ENCODE measurements around the gene GDF2. TPM values are rescaled to one million over a fixed set of nuclear protein-coding genes. Genes with fewer than 3 reads are reported as not detected.
A peak's percentile ranks its signal among the peaks of the same experiment; 100 is the strongest.

GDF2 gene
- total RNA-seq, 4 donors from 2014 or later, result not detected

DNA sequence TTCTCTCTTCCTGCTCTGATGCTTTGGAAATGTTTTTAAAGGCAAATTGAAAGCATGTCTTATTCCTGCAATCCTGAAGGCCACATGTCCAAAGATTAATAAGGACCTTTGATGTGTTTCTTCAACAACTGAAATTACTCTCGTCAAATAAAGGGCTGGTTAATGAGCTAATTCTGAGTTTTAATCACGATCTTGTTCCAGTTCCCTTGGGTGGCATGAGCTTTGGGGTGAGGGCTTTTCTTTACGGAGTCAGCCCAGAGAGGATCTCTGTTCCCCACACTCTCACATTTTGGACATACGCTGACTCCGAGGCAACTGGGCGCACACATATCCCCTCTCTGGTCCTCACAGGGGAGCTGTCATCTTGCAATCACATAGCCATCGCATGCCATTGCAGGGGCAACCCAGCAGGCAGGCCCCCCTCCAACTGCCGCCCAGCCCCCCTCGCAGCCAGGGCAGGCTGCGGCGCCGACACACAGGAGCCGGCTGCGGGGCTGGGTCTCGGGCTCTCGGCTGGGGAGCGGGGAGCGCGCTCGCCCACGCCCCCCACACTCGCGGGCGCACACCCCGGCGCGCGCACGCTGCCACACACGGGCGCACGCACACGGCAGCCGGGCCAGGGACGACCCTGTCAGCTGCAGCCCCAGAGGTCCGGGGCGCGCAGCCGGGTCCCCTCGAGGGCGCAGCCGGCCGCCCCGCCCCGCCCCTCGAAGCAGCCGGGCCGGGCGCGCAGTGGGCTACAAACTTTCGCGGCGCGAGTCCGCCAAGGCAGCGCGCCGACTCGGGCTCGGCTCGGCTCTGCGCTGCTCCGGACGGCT, 22.4 kb upstream of the GDF2 start, which contains the start of gene GDF10:
Gene GDF10, plus strand, starts transcription at position 587 of the 818 bp plus-strand sequence. CDS start 455 bp downstream, outside the sequence.
- Histone ChIP-seq H3K4me1 (peaks cover 4 to 51% of the 10 kb centered on the region in 2 donors), H3K27ac (peak within 1 kb of the TSS in 1 of 3 donors; percentile 7), H3K4me3 (replicated peaks in 1 of 3) (peak within 1 kb of the TSS in 2 of 3 donors; percentile 40 to 49), H3K9me3 (no peaks in the 10 kb centered on the region), H3K36me3 (no peaks in the 10 kb centered on the region), H3K27me3 (no peaks in the 10 kb centered on the region)
- no peak for DNase-seq
- no peak for TF ChIP-seq POLR2A (IDR thresholded peaks at IDR 0.05)
- TF ChIP-seq, protein P1, sequence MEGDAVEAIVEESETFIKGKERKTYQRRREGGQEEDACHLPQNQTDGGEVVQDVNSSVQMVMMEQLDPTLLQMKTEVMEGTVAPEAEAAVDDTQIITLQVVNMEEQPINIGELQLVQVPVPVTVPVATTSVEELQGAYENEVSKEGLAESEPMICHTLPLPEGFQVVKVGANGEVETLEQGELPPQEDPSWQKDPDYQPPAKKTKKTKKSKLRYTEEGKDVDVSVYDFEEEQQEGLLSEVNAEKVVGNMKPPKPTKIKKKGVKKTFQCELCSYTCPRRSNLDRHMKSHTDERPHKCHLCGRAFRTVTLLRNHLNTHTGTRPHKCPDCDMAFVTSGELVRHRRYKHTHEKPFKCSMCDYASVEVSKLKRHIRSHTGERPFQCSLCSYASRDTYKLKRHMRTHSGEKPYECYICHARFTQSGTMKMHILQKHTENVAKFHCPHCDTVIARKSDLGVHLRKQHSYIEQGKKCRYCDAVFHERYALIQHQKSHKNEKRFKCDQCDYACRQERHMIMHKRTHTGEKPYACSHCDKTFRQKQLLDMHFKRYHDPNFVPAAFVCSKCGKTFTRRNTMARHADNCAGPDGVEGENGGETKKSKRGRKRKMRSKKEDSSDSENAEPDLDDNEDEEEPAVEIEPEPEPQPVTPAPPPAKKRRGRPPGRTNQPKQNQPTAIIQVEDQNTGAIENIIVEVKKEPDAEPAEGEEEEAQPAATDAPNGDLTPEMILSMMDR (IDR thresholded peaks at IDR 0.05), result no peak
- 55 to 71% methylated on average over 6 to 8 of the region's 64 CpGs for WGBS, 2 donors
- intact Hi-C loops (cut with DNase I), result no loop called here

DNA sequence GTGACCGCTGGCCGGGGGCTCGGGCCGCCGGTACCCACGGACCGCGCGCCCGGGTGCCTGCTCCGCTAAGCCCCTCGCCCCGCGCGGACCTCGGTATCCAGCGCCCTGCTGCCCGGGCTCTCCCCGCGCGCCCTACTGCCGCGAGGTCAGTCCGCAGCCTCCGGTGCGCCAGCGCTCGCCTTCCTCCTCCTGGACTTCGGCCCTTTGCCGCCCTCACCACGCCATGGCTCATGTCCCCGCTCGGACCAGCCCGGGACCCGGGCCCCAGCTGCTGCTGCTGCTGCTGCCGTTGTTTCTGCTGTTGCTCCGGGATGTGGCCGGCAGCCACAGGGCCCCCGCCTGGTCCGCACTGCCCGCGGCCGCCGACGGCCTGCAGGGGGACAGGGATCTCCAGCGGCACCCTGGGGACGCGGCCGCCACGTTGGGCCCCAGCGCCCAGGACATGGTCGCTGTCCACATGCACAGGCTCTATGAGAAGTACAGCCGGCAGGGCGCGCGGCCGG, 21.8 kb upstream of the GDF2 start:
- H3K4me3 ChIP-seq (replicated peaks in 1 of 3), result peak overlapping the region in 2 of 3 donors; percentile 40 to 49
- no peaks in the 10 kb centered on the region for H3K36me3 ChIP-seq
- intact Hi-C loops (cut with DNase I), result no loop called here
- peak overlapping the region in 1 of 3 donors; percentile 7 for H3K27ac ChIP-seq
- 13 to 15% methylated on average over 6 to 9 of the region's 57 CpGs for WGBS, 2 donors
- no peaks in the 10 kb centered on the region for H3K9me3 ChIP-seq
- peaks cover 4 to 56% of the 10 kb centered on the region in 2 donors for H3K4me1 ChIP-seq
- peak in 1 of 2 donors; percentile 26 for DNase-seq
- H3K27me3 ChIP-seq, result no peaks in the 10 kb centered on the region
- TF ChIP-seq POLR2A (IDR thresholded peaks at IDR 0.05), result no peak
- TF ChIP-seq, protein P1 (IDR thresholded peaks at IDR 0.05), result no peak

DNA sequence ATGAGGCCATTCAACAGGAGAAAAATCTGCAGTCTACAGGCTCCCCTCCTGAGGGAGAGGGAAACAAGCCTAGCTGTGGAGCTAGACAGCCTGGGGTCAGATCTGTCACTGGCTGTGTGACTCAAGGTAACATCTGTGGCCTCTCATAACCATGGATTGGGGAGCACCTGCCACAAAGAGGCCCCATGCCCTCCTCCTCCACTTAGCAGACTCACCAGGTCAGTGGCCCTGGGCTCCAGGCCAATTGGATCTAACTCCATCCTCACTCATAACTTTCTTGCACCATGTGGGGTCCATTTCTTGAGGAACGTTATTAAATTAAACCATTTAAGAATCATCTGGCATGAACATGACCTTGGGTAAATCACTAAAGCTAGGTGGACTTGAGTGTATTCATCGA, 20.4 kb upstream of the GDF2 start:
- Histone ChIP-seq H3K4me3 (replicated peaks in 1 of 3) (no peak overlapping the region), H3K36me3 (no peaks in the 10 kb centered on the region), H3K9me3 (no peaks in the 10 kb centered on the region), H3K4me1 (peaks cover 4 to 70% of the 10 kb centered on the region in 2 donors), H3K27me3 (no peaks in the 10 kb centered on the region), H3K27ac (no peak overlapping the region)
- WGBS, 2 donors, result 35 to 43% methylated on average over 2 of the region's 2 CpGs
- intact Hi-C loops (cut with DNase I), result no loop called here
- TF ChIP-seq, protein P1 (IDR thresholded peaks at IDR 0.05), result no peak
- no peak for TF ChIP-seq POLR2A (IDR thresholded peaks at IDR 0.05)
- DNase-seq, result no peak

DNA sequence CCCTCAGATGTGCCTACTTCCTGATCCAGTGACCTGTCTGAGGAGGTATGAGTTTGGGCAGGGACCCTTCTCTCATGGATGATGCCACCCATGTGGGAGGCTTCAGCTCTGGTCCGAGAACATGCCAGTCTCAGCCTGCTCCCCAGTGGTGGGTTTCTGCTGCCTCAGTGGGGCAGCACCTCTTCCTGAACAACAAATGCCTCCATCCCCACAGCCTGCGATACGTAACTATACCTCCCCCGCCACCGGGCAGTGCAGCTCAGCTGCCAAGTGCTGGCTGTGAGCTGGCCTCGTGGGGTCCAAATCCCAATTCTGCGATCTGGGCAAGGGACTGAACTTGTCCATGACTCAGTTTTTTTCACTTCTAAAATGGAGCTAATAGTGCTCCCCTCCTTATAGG, 19.1 kb upstream of the GDF2 start:
- TF ChIP-seq, protein P1 (IDR thresholded peaks at IDR 0.05), result no peak
- no peak for TF ChIP-seq POLR2A (IDR thresholded peaks at IDR 0.05)
- peaks cover 4 to 72% of the 10 kb centered on the region in 2 donors for H3K4me1 ChIP-seq
- no peak for DNase-seq
- H3K4me3 ChIP-seq (replicated peaks in 1 of 3), result no peak overlapping the region
- H3K27me3 ChIP-seq, result no peaks in the 10 kb centered on the region
- H3K9me3 ChIP-seq, result no peaks in the 10 kb centered on the region
- H3K27ac ChIP-seq, result no peak overlapping the region
- WGBS, 2 donors, result 94 to 96% methylated on average over 7 of the region's 7 CpGs
- no peaks in the 10 kb centered on the region for H3K36me3 ChIP-seq
- intact Hi-C loops (cut with DNase I), result no loop called here

DNA sequence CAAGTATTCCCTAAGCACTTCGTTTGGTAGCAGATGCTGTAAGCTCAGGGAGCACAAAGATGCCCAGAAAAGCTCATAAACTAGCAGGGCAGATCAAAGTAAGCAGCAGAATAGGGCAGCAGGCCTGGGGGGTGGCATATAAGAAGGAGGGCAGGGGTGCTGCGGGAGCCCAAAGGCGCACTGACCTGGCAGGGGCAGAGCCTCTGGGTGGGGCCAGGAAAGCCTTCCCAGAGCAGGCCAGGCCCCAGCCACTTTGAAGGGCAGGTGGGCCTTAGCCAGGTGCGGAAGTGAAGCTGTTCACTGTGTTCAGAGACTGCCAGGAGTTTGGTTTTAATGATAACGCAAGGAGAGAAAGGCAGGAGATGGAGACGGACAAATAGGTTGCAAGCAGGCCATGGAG, 18.4 kb upstream of the GDF2 start:
- intact Hi-C loops (cut with DNase I), result no loop called here
- WGBS, 2 donors, result 92 to 93% methylated on average over 6 of the region's 6 CpGs
- peaks cover 4 to 72% of the 10 kb centered on the region in 2 donors for H3K4me1 ChIP-seq

More for the DNA sequence above, 18.4 kb upstream of the GDF2 start:
- Histone ChIP-seq H3K27me3 (no peaks in the 10 kb centered on the region), H3K9me3 (no peaks in the 10 kb centered on the region), H3K4me3 (replicated peaks in 1 of 3) (no peak overlapping the region), H3K36me3 (no peaks in the 10 kb centered on the region), H3K27ac (no peak overlapping the region)
- TF ChIP-seq, protein P1 (IDR thresholded peaks at IDR 0.05), result no peak
- TF ChIP-seq POLR2A (IDR thresholded peaks at IDR 0.05), result no peak
- DNase-seq, result no peak

Data from thyroid gland (tissue), 4 donors.